Erythroblast (primary cell): Measurements from ENCODE around the gene LMTK3.

Source experiments
- GATA1 ChIP-seq: IDR thresholded peaks from 2 replicates; pipeline ENCODE4 v1.6.1; 2011; ENCODE audit warnings: low read depth, mild to moderate bottlenecking, control low read depth, low read length, moderate library complexity
- POLR2A ChIP-seq: IDR thresholded peaks from 2 replicates; pipeline ENCODE4 v1.6.1; 2011; ENCODE audit warnings: mild to moderate bottlenecking, low read length

DNA sequence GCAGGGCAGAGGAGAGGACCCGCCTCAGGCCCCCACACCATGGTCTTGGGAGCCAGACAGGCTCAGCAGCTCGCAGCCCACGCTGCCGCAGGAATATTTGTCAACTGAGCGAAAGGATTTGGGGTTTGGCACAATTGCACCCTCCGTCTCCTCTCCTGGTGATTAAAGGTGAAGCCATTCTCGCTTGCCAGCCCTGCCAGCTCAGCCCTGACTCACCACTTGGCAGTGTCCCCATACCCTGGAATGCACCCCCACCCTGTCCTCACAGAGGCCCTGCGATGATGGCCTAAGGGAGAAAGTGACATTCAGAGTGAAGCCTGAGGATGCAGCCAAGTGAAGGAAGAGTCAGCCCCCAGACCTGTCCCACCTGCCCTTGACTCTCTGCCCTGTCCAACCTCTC is 23.7 kb downstream of the LMTK3 start:
- TF ChIP-seq POLR2A (no peak), GATA1 (no peak)
